Naive thymus-derived CD4-positive, alpha-beta T cell (primary cell): ENCODE measurements around the gene STN1. TPM values are rescaled to one million over a fixed set of nuclear protein-coding genes. Genes with fewer than 3 reads are reported as not detected.

ENCODE experiments used
- ATAC-seq: fragments of 150-1000 bp; cut with Tn5 transposase; 2 replicates; pipeline ENCODE4 v1.10.0; 2021; ENCODE audit warnings: mild to moderate bottlenecking, moderate library complexity
- CTCF ChIA-PET: fragments of 350-600 bp; sonication (Branson Sonifier 250); formaldehyde crosslinking; loops from one replicate; lab custom pipeline; 2021; ENCODE audit warnings: antibody characterized with exemption; lab: Charles Lee
- POLR2A ChIA-PET: fragments of 350-600 bp; sonication (Branson Sonifier 250); formaldehyde crosslinking; loops from one replicate; lab custom pipeline; 2021; ENCODE audit warnings: antibody characterized with exemption, inconsistent platforms; lab: Charles Lee
- DNase-seq, 9 donors: peaks; one replicate each; pipeline versions ENCODE4 v3.0.0 to v3.0.0-alpha.2; 2020 to 2022; ENCODE audit warnings: mixed read lengths in 1 of 9
- H3K27ac ChIP-seq: one replicate; pipeline ENCODE4 v1.7.0; 2013; ENCODE audit warnings: mild to moderate bottlenecking, low read depth, low read length, moderate library complexity
- H3K27me3 ChIP-seq, 2 donors: one replicate each; pipeline ENCODE4 v1.7.0; 2013; ENCODE audit warnings: low read length in 2 of 2, mild to moderate bottlenecking in 2 of 2, moderate library complexity in 2 of 2; ENCODE audit not compliant: control insufficient read depth in 2 of 2, insufficient read depth in 2 of 2
- H3K36me3 ChIP-seq, 3 experiments: 1 replicate in 2 of 3; 2 replicates in 1 of 3; pipeline ENCODE4 v1.7.0; 2013; ENCODE audit warnings: low read length in 3 of 3, mild to moderate bottlenecking in 3 of 3, moderate library complexity in 1 of 3; ENCODE audit not compliant: insufficient read depth in 3 of 3, control insufficient read depth in 2 of 3
- H3K4me1 ChIP-seq, 2 donors: one replicate each; pipeline ENCODE4 v1.7.0; 2013; ENCODE audit warnings: low read length in 2 of 2, mild to moderate bottlenecking in 2 of 2, moderate library complexity in 1 of 2; ENCODE audit not compliant: control insufficient read depth in 2 of 2, insufficient read depth in 2 of 2
- H3K4me3 ChIP-seq: 2 replicates; pipeline ENCODE4 v1.7.0; 2013; ENCODE audit warnings: mild to moderate bottlenecking, low read length
- H3K9me3 ChIP-seq, 3 experiments: 1 replicate in 2 of 3; 2 replicates in 1 of 3; pipeline ENCODE4 v1.7.0; 2013; ENCODE audit warnings: low read length in 3 of 3; ENCODE audit not compliant: control insufficient read depth in 2 of 3
- H3K27ac Mint-ChIP-seq, 9 donors: one replicate each; pipeline ENCODE4 v1.8.0; 2020 to 2022; ENCODE audit warnings: mixed read lengths in 9 of 9, mild to moderate bottlenecking in 8 of 9, moderate library complexity in 5 of 9, inconsistent platforms in 2 of 9
- H3K27me3 Mint-ChIP-seq, 5 donors: one replicate each; pipeline ENCODE4 v1.8.0; 2021 to 2022; ENCODE audit warnings: mixed read lengths in 5 of 5, mild to moderate bottlenecking in 1 of 5
- H3K36me3 Mint-ChIP-seq, 5 donors: one replicate each; pipeline ENCODE4 v1.8.0; 2020 to 2022; ENCODE audit warnings: mixed read lengths in 5 of 5, mild to moderate bottlenecking in 3 of 5, inconsistent platforms in 1 of 5
- H3K4me1 Mint-ChIP-seq, 7 donors: one replicate each; pipeline ENCODE4 v1.8.0; 2020 to 2022; ENCODE audit warnings: mixed read lengths in 7 of 7, mild to moderate bottlenecking in 3 of 7, inconsistent platforms in 1 of 7
- H3K4me3 Mint-ChIP-seq, 10 donors: one replicate each; pipeline ENCODE4 v1.8.0; 2020 to 2022; ENCODE audit warnings: mild to moderate bottlenecking in 10 of 10, mixed read lengths in 10 of 10, moderate library complexity in 6 of 10, inconsistent platforms in 2 of 10
- H3K9me3 Mint-ChIP-seq, 11 donors: one replicate each; pipeline ENCODE4 v1.8.0; 2020 to 2022; ENCODE audit warnings: mixed read lengths in 11 of 11, mild to moderate bottlenecking in 4 of 11, inconsistent platforms in 1 of 11, moderate library complexity in 1 of 11
- intact Hi-C, 2 donors: fragments of 100-400 bp; cut with micrococcal nuclease; formaldehyde crosslinking; loops; one replicate each; pipeline ENCODE4 v1.15.1; 2023
- polyA plus RNA-seq, 2 donors: library from polyadenylated mRNA; unstranded; fragments of 300-500 nt; fragmentation: Illumina TruSeq; gene quantifications; one replicate each; pipeline ENCODE4 v1.2.3, GENCODE V29; 2021
- total RNA-seq, 6 experiments: library from RNA in 5 of 6; stranded (reverse) in 5 of 6; gene quantifications; 1 replicate in 5 of 6; 2 replicates in 1 of 6; pipeline ENCODE4 v1.2.3 and lab custom pipeline; 2021 to 2026

STN1 gene
- total and polyA plus RNA-seq, 7 experiments from 2014 or later, result 28.8 to 83.7 (median 36.3) TPM

DNA sequence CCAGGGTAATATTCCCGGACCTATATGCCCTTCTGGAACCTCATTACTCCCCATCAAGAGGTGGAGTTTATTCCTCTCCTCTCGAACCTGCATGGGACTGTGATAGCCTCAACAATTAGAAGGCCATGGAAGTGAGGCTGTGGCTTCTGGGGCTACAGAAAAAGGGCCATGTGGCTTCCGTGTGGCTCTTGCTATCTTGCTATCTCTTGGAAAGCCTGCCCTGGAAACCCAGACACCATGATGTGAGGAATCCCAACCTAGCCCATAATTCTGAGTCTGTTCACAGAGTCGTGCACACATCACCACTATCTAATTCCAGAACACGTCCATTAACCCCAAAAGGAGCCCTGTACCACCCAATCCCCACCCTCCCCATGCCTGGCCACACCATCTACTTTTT lies 41.8 kb downstream of the STN1 start:
- H3K4me3 Mint-ChIP-seq, result no peak overlapping the region

GRCh38 chr10:103874730-103875129 lies 43.3 kb downstream of the STN1 start:
- Mint-ChIP-seq H3K4me1 (peaks cover 0 to 7% (median 0%) of the 10 kb centered on the region in 7 donors), H3K9me3 (no peaks in the 10 kb centered on the region), H3K27me3 (no peaks in the 10 kb centered on the region), H3K4me3 (no peak overlapping the region), H3K27ac (peak overlapping the region in 1 of 9 donors; percentile 6), H3K36me3 (peaks cover 11 to 49% (median 14%) of the 10 kb centered on the region in 5 donors)
- Histone ChIP-seq H3K27ac (no peak overlapping the region), H3K4me1 (no peaks in the 10 kb centered on the region), H3K36me3 (peaks cover 3 to 49% (median 18%) of the 10 kb centered on the region in 3 experiments), H3K27me3 (no peaks in the 10 kb centered on the region), H3K9me3 (no peaks in the 10 kb centered on the region), H3K4me3 (no peak overlapping the region)
- ChIA-PET POLR2A (interaction anchor here (0.9 to 1.4 kb wide), 2 partner anchors 11 to 37 kb away, joined by 3 read pairs; no protein-coding TSS in a partner anchor), CTCF (interaction anchor here (0.7 to 0.9 kb wide), 2 partner anchors 12 to 207 kb away, joined by 3 read pairs; no protein-coding TSS in a partner anchor)
- no peak for DNase-seq
- intact Hi-C loops, result no loop called here
- ATAC-seq, result no peak

More for the DNA sequence above, 41.8 kb downstream of the STN1 start:
- Mint-ChIP-seq H3K4me1 (peaks cover 0 to 11% (median 0%) of the 10 kb centered on the region in 7 donors), H3K36me3 (peaks cover 24 to 58% (median 27%) of the 10 kb centered on the region in 5 donors), H3K27ac (no peak overlapping the region), H3K9me3 (no peaks in the 10 kb centered on the region), H3K27me3 (no peaks in the 10 kb centered on the region)
- intact Hi-C loops, result no loop called here
- Histone ChIP-seq H3K4me3 (no peak overlapping the region), H3K4me1 (no peaks in the 10 kb centered on the region), H3K27ac (no peak overlapping the region), H3K9me3 (no peaks in the 10 kb centered on the region), H3K36me3 (peaks cover 18 to 63% (median 18%) of the 10 kb centered on the region in 3 experiments), H3K27me3 (no peaks in the 10 kb centered on the region)
- ATAC-seq (no peak), DNase-seq (no peak)
- ChIA-PET POLR2A (no interaction called here), CTCF (interaction anchor here (0.6 kb wide), 1 partner anchor 191 kb away, joined by 4 read pairs; no protein-coding TSS in a partner anchor)

- H3K36me3 Mint-ChIP-seq, result peaks cover 0 to 32% (median 3%) of the 10 kb centered on the region in 5 donors
- no peak overlapping the region for H3K4me3 Mint-ChIP-seq
- Histone ChIP-seq H3K36me3 (peaks cover 0 to 25% (median 0%) of the 10 kb centered on the region in 3 experiments), H3K9me3 (no peaks in the 10 kb centered on the region), H3K27ac (no peak overlapping the region), H3K27me3 (no peaks in the 10 kb centered on the region), H3K4me3 (no peak overlapping the region), H3K4me1 (no peaks in the 10 kb centered on the region)
- H3K9me3 Mint-ChIP-seq, result no peaks in the 10 kb centered on the region
- no peak overlapping the region for H3K27ac Mint-ChIP-seq
- ATAC-seq (no peak), DNase-seq (no peak)
- POLR2A ChIA-PET, result interaction anchor here (0.9 kb wide), 1 partner anchor 152 kb away, joined by 5 read pairs; no protein-coding TSS in a partner anchor
- H3K27me3 Mint-ChIP-seq, result no peaks in the 10 kb centered on the region
- CTCF ChIA-PET, result no interaction called here
- intact Hi-C loops, result no loop called here
- no peaks in the 10 kb centered on the region for H3K4me1 Mint-ChIP-seq
Observed at GRCh38 chr10:103872137-103872931, 45.6 kb downstream of the STN1 start.

DNA sequence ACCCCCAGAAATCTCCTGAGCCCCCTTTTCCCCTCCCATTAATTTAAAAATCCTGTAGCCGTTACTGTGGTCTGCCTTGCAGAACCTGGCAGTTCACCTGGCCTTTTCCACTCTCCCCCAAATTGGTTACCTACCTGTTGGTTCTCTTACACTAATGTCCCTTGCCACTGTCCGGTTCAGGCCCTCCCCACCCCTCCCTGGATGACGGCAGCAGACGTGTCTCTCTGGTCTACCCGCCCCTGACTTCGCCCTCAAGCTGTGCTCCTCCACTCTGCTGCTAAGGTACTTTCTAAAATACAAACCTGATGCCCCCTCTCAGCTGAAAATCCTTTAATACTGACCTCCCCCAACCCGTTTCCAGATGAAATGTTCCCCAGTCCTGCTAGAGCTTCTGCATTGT lies 47.0 kb downstream of the STN1 start:
- no peaks in the 10 kb centered on the region for H3K27me3 ChIP-seq
- H3K36me3 ChIP-seq, result peaks cover 0 to 19% (median 0%) of the 10 kb centered on the region in 3 experiments
- no peaks in the 10 kb centered on the region for H3K4me1 Mint-ChIP-seq
- POLR2A ChIA-PET, result no interaction called here
- no peak overlapping the region for H3K27ac ChIP-seq
- peaks cover 0 to 37% (median 3%) of the 10 kb centered on the region in 5 donors for H3K36me3 Mint-ChIP-seq
- H3K27ac Mint-ChIP-seq, result no peak overlapping the region
- no peaks in the 10 kb centered on the region for H3K27me3 Mint-ChIP-seq
- H3K4me1 ChIP-seq, result no peaks in the 10 kb centered on the region
- CTCF ChIA-PET, result no interaction called here
- H3K4me3 ChIP-seq, result no peak overlapping the region
- H3K9me3 ChIP-seq, result peaks cover 0 to 3% (median 0%) of the 10 kb centered on the region in 3 experiments
- no peak overlapping the region for H3K4me3 Mint-ChIP-seq
- intact Hi-C loops, result no loop called here
- ATAC-seq, result no peak
- DNase-seq, result no peak
- H3K9me3 Mint-ChIP-seq, result peaks cover 0 to 3% (median 0%) of the 10 kb centered on the region in 11 donors

GRCh38 chr10:103870516-103870915 lies 47.5 kb downstream of the STN1 start:
- peak overlapping the region in 1 of 9 donors; percentile 33 for H3K27ac Mint-ChIP-seq
- ATAC-seq, result no peak
- no peak for DNase-seq
- H3K9me3 ChIP-seq, result peaks cover 0 to 4% (median under 1%) of the 10 kb centered on the region in 3 experiments
- H3K4me1 ChIP-seq, result no peaks in the 10 kb centered on the region
- peaks cover 0 to 39% (median 3%) of the 10 kb centered on the region in 5 donors for H3K36me3 Mint-ChIP-seq
- H3K9me3 Mint-ChIP-seq, result peaks cover 0 to 8% (median under 1%) of the 10 kb centered on the region in 11 donors
- H3K36me3 ChIP-seq, result peaks cover 0 to 19% (median 0%) of the 10 kb centered on the region in 3 experiments
- intact Hi-C loops, result no loop called here
- no peaks in the 10 kb centered on the region for H3K27me3 ChIP-seq
- ChIA-PET CTCF (no interaction called here), POLR2A (no interaction called here)
- no peak overlapping the region for H3K27ac ChIP-seq
- H3K27me3 Mint-ChIP-seq, result no peaks in the 10 kb centered on the region
- no peaks in the 10 kb centered on the region for H3K4me1 Mint-ChIP-seq
- no peak overlapping the region for H3K4me3 Mint-ChIP-seq
- no peak overlapping the region for H3K4me3 ChIP-seq

DNA sequence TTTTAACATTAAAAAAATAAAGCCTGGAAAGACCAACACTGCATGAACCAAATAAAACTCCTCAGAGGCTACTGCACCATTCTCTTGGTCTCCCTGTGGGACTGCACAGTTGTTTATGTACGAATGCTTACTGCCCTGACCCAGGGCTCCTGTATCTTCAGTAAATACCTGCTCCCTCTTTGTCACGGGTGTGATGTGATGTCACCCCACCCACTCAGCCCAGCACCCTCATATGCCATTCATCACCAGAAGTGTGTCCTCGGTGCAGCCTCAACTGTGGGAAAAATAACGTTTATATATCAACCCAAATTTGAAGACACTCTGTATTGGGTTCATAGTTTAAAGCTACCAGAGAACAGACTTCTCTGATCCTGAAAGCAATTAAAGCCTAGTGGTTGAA lies 48.6 kb downstream of the STN1 start:
- H3K9me3 Mint-ChIP-seq, result peaks cover 3 to 20% (median 9%) of the 10 kb centered on the region in 11 donors
- intact Hi-C loops, result no loop called here
- H3K27me3 Mint-ChIP-seq, result peaks cover 0 to 6% (median 0%) of the 10 kb centered on the region in 5 donors
- H3K4me3 Mint-ChIP-seq, result no peak overlapping the region
- Histone ChIP-seq H3K27me3 (no peaks in the 10 kb centered on the region), H3K4me3 (no peak overlapping the region), H3K4me1 (no peaks in the 10 kb centered on the region), H3K36me3 (peaks cover 0 to 14% (median 0%) of the 10 kb centered on the region in 3 experiments), H3K9me3 (peaks cover 0 to 9% (median 4%) of the 10 kb centered on the region in 3 experiments), H3K27ac (no peak overlapping the region)
- no peak overlapping the region for H3K27ac Mint-ChIP-seq
- no peak for DNase-seq
- H3K36me3 Mint-ChIP-seq, result peaks cover 0 to 44% (median 13%) of the 10 kb centered on the region in 5 donors
- CTCF ChIA-PET, result interaction anchor here (0.6 to 2.2 kb wide), 4 partner anchors 11 to 209 kb away, joined by 3 to 7 read pairs (median 4); no protein-coding TSS in a partner anchor
- ATAC-seq, result no peak
- POLR2A ChIA-PET, result no interaction called here
- H3K4me1 Mint-ChIP-seq, result no peaks in the 10 kb centered on the region
